GM12878 (cell line): ENCODE results near the gene METRNL. TPM values are rescaled to one million over a fixed set of nuclear protein-coding genes. Genes with fewer than 3 reads are reported as not detected.

Source experiments
- ATAC-seq: fragments of 200-7000 bp; cut with Tn5 transposase; 3 replicates; pipeline ENCODE4 v1.9.1; 2020; ENCODE audit warnings: mild to moderate bottlenecking, moderate library complexity
- BruUV-seq: library from RNA; stranded (reverse); fragments of 400-500 nt; replicated peaks from 2 replicates; lab custom pipeline; 2021; lab: Mats Ljungman, UMichigan
- CTCF ChIA-PET: fragments of 300-600 bp; sonication (Branson Sonifier 250); formaldehyde crosslinking; extraction: SDS; loops from one replicate; lab custom pipeline; 2021; ENCODE audit warnings: inconsistent platforms; lab: Yijun Ruan, JAX
- POLR2A ChIA-PET: fragments of 350-600 bp; formaldehyde crosslinking; extraction: SDS; loops from one replicate; lab custom pipeline; 2021; ENCODE audit warnings: inconsistent platforms; lab: Charles Lee
- RAD21 ChIA-PET: fragments of 300-600 bp; sonication (Branson Sonifier 250); formaldehyde crosslinking; loops from one replicate; lab custom pipeline; 2023; ENCODE audit warnings: antibody characterized with exemption; ENCODE audit not compliant: unreplicated experiment; lab: Charles Lee
- SMC1A ChIA-PET: fragments of 300-600 bp; sonication (Branson Sonifier 250); formaldehyde crosslinking; loops from one replicate; lab custom pipeline; 2023; ENCODE audit not compliant: unreplicated experiment, uncharacterized antibody; lab: Charles Lee
- DNase-seq: peaks from one replicate; pipeline ENCODE4 v3.0.0-alpha.2; 2011; ENCODE audit warnings: low read depth, low spot score
- FAIRE-seq: peaks from 3 replicates; lab custom pipeline; 2011; peaks lifted over from hg19 to GRCh38; lab: Jason Lieb, UNC
- H2AFZ ChIP-seq: 2 replicates; pipeline ENCODE4 v1.6.0; 2011; ENCODE audit warnings: low read depth, low read length, control low read depth; ENCODE audit not compliant: control insufficient read depth
- H3K27ac ChIP-seq: 2 replicates; pipeline ENCODE4 v1.5.1; 2011; ENCODE audit warnings: control low read depth; ENCODE audit not compliant: control insufficient read depth, insufficient read depth
- H3K27me3 ChIP-seq, 2 experiments: replicated peaks in 1 of 2; 2 replicates each; pipeline versions ENCODE4 v1.6.0 to v1.6.1; 2011; ENCODE audit warnings: low read length in 1 of 2; ENCODE audit not compliant: control insufficient read depth in 2 of 2, insufficient read depth in 2 of 2
- H3K36me3 ChIP-seq, 2 experiments: 2 replicates each; pipeline ENCODE4 v1.5.1; 2011; ENCODE audit warnings: low read length in 1 of 2; ENCODE audit not compliant: control insufficient read depth in 2 of 2, insufficient read depth in 2 of 2
- H3K4me1 ChIP-seq: 2 replicates; pipeline ENCODE4 v1.6.1; 2011; ENCODE audit warnings: mild to moderate bottlenecking, low read length, moderate library complexity, mixed read lengths; ENCODE audit not compliant: control insufficient read depth, insufficient read depth
- H3K4me2 ChIP-seq: 2 replicates; pipeline ENCODE4 v1.6.0; 2011; ENCODE audit warnings: control low read depth; ENCODE audit not compliant: control insufficient read depth, insufficient read depth
- H3K4me3 ChIP-seq: fragments of 200-600 bp; sonication (generic); 2 replicates; pipeline ENCODE4 v1.5.1; 2016
- H3K79me2 ChIP-seq: 2 replicates; pipeline ENCODE4 v1.6.0; 2011; ENCODE audit warnings: low read length; ENCODE audit not compliant: control insufficient read depth, insufficient read depth
- H3K9ac ChIP-seq: 2 replicates; pipeline ENCODE4 v1.8.0; 2011; ENCODE audit warnings: low read length, control low read depth, mixed read lengths; ENCODE audit not compliant: control insufficient read depth, insufficient read depth
- H3K9me3 ChIP-seq: replicated peaks from 3 replicates; pipeline ENCODE4 v1.5.1; 2011; ENCODE audit warnings: mild to moderate bottlenecking, low read length; ENCODE audit not compliant: control insufficient read depth, insufficient read depth
- H4K20me1 ChIP-seq: 2 replicates; pipeline ENCODE4 v1.6.0; 2011; ENCODE audit not compliant: control insufficient read depth, insufficient read depth
- NR2C1 ChIP-seq: fragments of 450-650 bp; IDR thresholded peaks from 2 replicates; pipeline ENCODE4 v1.6.1; 2017; ENCODE audit warnings: antibody characterized with exemption, mild to moderate bottlenecking, moderate library complexity
- SREBF1 ChIP-seq: IDR thresholded peaks from 2 replicates; pipeline ENCODE4 v1.6.1; 2012; ENCODE audit warnings: mild to moderate bottlenecking, low read length
- TARDBP ChIP-seq: IDR thresholded peaks from 2 replicates; pipeline ENCODE4 v1.6.1; 2016; ENCODE audit warnings: borderline replicate concordance
- YBX1 ChIP-seq: fragments of 450-650 bp; IDR thresholded peaks from 2 replicates; pipeline ENCODE4 v1.6.1; 2016; ENCODE audit warnings: antibody characterized with exemption
- ZNF207 ChIP-seq: fragments of 450-650 bp; IDR thresholded peaks from 2 replicates; pipeline ENCODE4 v1.6.1; 2014; ENCODE audit warnings: antibody characterized with exemption, mild to moderate bottlenecking, borderline replicate concordance
- WGBS: methylation state at CpG from one replicate; pipeline ENCODE4 v1.1.6; 2016; ENCODE audit warnings: low lambda C conversion rate; ENCODE audit not compliant: insufficient replicate concordance, insufficient coverage; ENCODE audit errors: missing lambda C conversion rate; 5-methylcytosine and 5-hydroxymethylcytosine counted together
- in situ Hi-C: fragments of 300-500 bp; cut with MboI; formaldehyde crosslinking; loops from 9 replicates; pipeline ENCODE4 v1.14.3; 2018; ENCODE audit warnings: mixed read lengths
- intact Hi-C: fragments of 100-400 bp; cut with micrococcal nuclease; formaldehyde crosslinking; loops from one replicate; pipeline ENCODE4 v1.14.2; 2022; ENCODE audit not compliant: unreplicated experiment
- polyA plus RNA-seq, 11 experiments: library from polyadenylated mRNA; depleted of rRNA in 4 of 11; unstranded in 6 of 11; stranded (reverse) in 5 of 11; fragments of >200 nt; fragmentation: Nextera tagmentation in 4 of 11; fragmentation: Illumina TruSeq in 1 of 11; extraction: Ambion mirVana in 4 of 11; extraction: Trizol in 1 of 11; gene quantifications; 1 replicate in 1 of 11; 2 replicates in 10 of 11; pipeline versions ENCODE4 v1.2.1 to v1.2.3, GENCODE V29; 2011 to 2016; ENCODE audit warnings: inconsistent platforms in 2 of 11, missing spikeins in 2 of 11, low read depth in 1 of 11
- total RNA-seq, 4 experiments: library from RNA; depleted of rRNA in 3 of 4; stranded (reverse); fragments of >200 nt in 3 of 4; fragmentation: Illumina TruSeq in 1 of 4; extraction: Trizol in 1 of 4; gene quantifications; 2 replicates each; pipeline versions ENCODE4 v1.2.1 to v1.2.3, GENCODE V29; 2013 to 2021
- TF ChIP-seq, protein P1 (sequence below): fragments of 450-650 bp; IDR thresholded peaks from 2 replicates; pipeline ENCODE4 v1.6.1; 2016; ENCODE audit warnings: mild to moderate bottlenecking, moderate library complexity, borderline replicate concordance

Gene METRNL
- total and polyA plus RNA-seq, 10 of the 15 experiments (the other 5 are each of a cell fraction or from before 2014, with no cell fraction given), result 0.05 to 3.7 (median 0.48) TPM; not detected in 2

DNA sequence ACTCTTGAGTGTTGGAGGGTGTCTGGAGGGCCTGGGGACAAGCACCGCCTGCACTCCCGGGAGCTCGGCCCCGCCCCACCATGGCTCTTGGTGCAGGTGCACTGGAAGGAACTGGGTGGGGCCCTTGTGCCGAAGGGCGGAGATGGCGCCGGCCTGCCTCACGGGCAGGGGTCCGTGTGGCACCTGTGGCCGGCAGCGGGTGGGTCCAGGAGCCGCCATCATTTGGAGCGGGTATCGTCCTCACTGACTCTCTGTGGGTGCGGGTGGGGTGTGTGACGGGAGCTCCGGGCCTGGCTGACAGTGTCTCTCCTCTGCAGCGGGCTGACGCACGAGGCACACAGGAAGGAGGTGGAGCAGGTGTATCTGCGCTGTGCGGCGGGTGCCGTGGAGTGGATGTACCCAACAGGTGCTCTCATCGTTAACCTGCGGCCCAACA, 5.2 kb downstream of the METRNL start:
- ChIA-PET SMC1A (no interaction called here), CTCF (no interaction called here)
- 93% methylated on average over 22 of the region's 27 CpGs for WGBS

DNA sequence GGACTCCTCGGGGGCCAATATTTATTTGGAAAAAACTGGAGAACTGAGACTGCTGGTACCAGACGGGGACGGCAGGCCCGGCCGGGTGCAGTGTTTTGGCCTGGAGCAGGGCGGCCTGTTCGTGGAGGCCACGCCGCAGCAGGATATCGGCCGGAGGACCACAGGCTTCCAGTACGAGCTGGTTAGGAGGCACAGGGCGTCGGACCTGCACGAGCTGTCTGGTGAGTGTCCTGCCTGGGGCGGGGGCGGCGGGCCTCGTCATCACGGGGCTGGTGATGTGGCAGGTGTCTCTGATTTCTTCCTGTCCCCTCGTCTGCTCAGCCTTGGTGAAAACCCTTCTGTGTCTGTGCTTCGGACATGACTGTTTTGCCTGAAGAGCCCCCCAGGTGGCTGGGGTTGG, 5.7 kb downstream of the METRNL start:
- Histone ChIP-seq H3K27ac (no peak overlapping the region), H3K4me3 (no peak overlapping the region), H3K4me2 (no peak overlapping the region), H2AFZ (no peak overlapping the region), H3K27me3 (peaks cover 2 to 9% of the 10 kb centered on the region in 2 experiments; a peak in 3 of 4 replicates), H3K79me2 (no peaks in the 10 kb centered on the region), H3K4me1 (0 out of 2 replicates have a peak, but pooled peaks cover 3% of the 10 kb centered on the region), H3K36me3 (no peaks in the 10 kb centered on the region), H3K9ac (no peak overlapping the region), H3K9me3 (no peaks in the 10 kb centered on the region), H4K20me1 (no peaks in the 10 kb centered on the region)
- in situ Hi-C loops, result no loop called here
- ChIA-PET CTCF (no interaction called here), RAD21 (no interaction called here), POLR2A (no interaction called here), SMC1A (no interaction called here)
- intact Hi-C loops, result no loop called here
- 55% methylated on average over 20 of the region's 22 CpGs for whole genome bisulfite sequencing
- FAIRE-seq (no peak), ATAC-seq (no peak), DNase-seq (no peak)
- BruUV-seq, result no TSS peak
- TF ChIP-seq NR2C1, result no peak
- no peak for TF ChIP-seq ZNF207
- no peak for TF ChIP-seq SREBF1
- TF ChIP-seq, protein P1, sequence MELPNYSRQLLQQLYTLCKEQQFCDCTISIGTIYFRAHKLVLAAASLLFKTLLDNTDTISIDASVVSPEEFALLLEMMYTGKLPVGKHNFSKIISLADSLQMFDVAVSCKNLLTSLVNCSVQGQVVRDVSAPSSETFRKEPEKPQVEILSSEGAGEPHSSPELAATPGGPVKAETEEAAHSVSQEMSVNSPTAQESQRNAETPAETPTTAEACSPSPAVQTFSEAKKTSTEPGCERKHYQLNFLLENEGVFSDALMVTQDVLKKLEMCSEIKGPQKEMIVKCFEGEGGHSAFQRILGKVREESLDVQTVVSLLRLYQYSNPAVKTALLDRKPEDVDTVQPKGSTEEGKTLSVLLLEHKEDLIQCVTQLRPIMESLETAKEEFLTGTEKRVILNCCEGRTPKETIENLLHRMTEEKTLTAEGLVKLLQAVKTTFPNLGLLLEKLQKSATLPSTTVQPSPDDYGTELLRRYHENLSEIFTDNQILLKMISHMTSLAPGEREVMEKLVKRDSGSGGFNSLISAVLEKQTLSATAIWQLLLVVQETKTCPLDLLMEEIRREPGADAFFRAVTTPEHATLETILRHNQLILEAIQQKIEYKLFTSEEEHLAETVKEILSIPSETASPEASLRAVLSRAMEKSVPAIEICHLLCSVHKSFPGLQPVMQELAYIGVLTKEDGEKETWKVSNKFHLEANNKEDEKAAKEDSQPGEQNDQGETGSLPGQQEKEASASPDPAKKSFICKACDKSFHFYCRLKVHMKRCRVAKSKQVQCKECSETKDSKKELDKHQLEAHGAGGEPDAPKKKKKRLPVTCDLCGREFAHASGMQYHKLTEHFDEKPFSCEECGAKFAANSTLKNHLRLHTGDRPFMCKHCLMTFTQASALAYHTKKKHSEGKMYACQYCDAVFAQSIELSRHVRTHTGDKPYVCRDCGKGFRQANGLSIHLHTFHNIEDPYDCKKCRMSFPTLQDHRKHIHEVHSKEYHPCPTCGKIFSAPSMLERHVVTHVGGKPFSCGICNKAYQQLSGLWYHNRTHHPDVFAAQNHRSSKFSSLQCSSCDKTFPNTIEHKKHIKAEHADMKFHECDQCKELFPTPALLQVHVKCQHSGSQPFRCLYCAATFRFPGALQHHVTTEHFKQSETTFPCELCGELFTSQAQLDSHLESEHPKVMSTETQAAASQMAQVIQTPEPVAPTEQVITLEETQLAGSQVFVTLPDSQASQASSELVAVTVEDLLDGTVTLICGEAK, result no peak
- TF ChIP-seq YBX1, result no peak

More for the DNA sequence above, 5.2 kb downstream of the METRNL start:
- H3K27ac ChIP-seq, result no peak overlapping the region
- no peaks in the 10 kb centered on the region for H4K20me1 ChIP-seq
- H3K4me2 ChIP-seq, result no peak overlapping the region
- no peak overlapping the region for H3K9ac ChIP-seq
- TF ChIP-seq TARDBP, result no peak
- peaks cover 2 to 9% of the 10 kb centered on the region in 2 experiments; a peak in 3 of 4 replicates for H3K27me3 ChIP-seq
- in situ Hi-C loops, result no loop called here
- intact Hi-C loops, result no loop called here
- BruUV-seq, result no TSS peak
- H2AFZ ChIP-seq, result no peak overlapping the region
- H3K4me1 ChIP-seq, result 0 out of 2 replicates have a peak, but pooled peaks cover 3% of the 10 kb centered on the region
- DNase-seq (no peak), ATAC-seq (no peak), FAIRE-seq (no peak)
- RAD21 ChIA-PET, result no interaction called here
- no peaks in the 10 kb centered on the region for H3K79me2 ChIP-seq
- POLR2A ChIA-PET, result no interaction called here
- no peaks in the 10 kb centered on the region for H3K36me3 ChIP-seq
- H3K9me3 ChIP-seq, result no peaks in the 10 kb centered on the region
- no peak overlapping the region for H3K4me3 ChIP-seq
